Esophagus muscularis mucosa (tissue), 3 donors: ENCODE measurements around the gene FAM25G.
"Not testable (repeated sequence)": the region's sequence is repeated elsewhere in the genome, so short reads cannot be mapped to it uniquely, and the experiment has no call there.

Source experiments
- POLR2AphosphoS5 ChIP-seq, 2 donors: sonication (generic); formaldehyde crosslinking; IDR thresholded peaks; one replicate each; pipeline ENCODE4 v1.6.1; 2017; ENCODE audit warnings: antibody characterized with exemption in 2 of 2
- TF ChIP-seq, protein P1 (sequence below), 3 experiments: fragments of 200-600 bp in 2 of 3; fragments of 450-650 bp in 1 of 3; sonication (generic) in 2 of 3; IDR thresholded peaks; one replicate each; pipeline ENCODE4 v1.5.1; 2017 to 2019; ENCODE audit warnings: antibody characterized with exemption in 3 of 3, mild to moderate bottlenecking in 2 of 3, moderate library complexity in 1 of 3

DNA sequence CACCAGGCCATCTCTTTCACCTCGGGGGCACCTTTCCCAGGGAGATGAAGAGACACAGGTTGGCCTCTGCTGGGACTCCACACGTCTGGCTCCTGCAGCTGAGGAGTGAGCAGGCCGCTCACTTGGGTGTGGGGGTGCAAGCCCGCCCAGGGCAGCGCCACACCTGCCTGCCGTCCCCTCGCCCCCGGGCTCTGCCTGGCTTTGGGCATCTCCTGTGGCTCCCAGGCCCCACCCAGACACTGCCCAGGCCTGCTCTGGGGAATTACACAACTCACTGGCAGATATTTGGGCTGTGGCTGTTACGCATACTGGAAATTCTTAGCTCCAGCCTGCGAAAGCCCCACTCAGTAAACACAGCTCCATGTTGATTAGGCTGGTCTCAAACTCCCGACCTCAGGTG, 7.6 kb downstream of the FAM25G start, which contains the start of gene ANXA8:
- TF ChIP-seq, protein P1, sequence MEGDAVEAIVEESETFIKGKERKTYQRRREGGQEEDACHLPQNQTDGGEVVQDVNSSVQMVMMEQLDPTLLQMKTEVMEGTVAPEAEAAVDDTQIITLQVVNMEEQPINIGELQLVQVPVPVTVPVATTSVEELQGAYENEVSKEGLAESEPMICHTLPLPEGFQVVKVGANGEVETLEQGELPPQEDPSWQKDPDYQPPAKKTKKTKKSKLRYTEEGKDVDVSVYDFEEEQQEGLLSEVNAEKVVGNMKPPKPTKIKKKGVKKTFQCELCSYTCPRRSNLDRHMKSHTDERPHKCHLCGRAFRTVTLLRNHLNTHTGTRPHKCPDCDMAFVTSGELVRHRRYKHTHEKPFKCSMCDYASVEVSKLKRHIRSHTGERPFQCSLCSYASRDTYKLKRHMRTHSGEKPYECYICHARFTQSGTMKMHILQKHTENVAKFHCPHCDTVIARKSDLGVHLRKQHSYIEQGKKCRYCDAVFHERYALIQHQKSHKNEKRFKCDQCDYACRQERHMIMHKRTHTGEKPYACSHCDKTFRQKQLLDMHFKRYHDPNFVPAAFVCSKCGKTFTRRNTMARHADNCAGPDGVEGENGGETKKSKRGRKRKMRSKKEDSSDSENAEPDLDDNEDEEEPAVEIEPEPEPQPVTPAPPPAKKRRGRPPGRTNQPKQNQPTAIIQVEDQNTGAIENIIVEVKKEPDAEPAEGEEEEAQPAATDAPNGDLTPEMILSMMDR (IDR thresholded peaks at IDR 0.05), result not testable (repeated sequence)
- not testable (repeated sequence) for TF ChIP-seq POLR2AphosphoS5 (IDR thresholded peaks at IDR 0.05)
